ENCODE results near the gene ZNRF2. TPM values are rescaled to one million over a fixed set of nuclear protein-coding genes. Genes with fewer than 3 reads are reported as not detected.
A peak's percentile ranks its signal among the peaks of the same experiment; 100 is the strongest.

The ZNRF2 gene
- total and polyA plus RNA-seq, 2 donors (not counting 1 experiment from before 2014, with no cell fraction given), result 2.6 to 7.9 TPM

DNA sequence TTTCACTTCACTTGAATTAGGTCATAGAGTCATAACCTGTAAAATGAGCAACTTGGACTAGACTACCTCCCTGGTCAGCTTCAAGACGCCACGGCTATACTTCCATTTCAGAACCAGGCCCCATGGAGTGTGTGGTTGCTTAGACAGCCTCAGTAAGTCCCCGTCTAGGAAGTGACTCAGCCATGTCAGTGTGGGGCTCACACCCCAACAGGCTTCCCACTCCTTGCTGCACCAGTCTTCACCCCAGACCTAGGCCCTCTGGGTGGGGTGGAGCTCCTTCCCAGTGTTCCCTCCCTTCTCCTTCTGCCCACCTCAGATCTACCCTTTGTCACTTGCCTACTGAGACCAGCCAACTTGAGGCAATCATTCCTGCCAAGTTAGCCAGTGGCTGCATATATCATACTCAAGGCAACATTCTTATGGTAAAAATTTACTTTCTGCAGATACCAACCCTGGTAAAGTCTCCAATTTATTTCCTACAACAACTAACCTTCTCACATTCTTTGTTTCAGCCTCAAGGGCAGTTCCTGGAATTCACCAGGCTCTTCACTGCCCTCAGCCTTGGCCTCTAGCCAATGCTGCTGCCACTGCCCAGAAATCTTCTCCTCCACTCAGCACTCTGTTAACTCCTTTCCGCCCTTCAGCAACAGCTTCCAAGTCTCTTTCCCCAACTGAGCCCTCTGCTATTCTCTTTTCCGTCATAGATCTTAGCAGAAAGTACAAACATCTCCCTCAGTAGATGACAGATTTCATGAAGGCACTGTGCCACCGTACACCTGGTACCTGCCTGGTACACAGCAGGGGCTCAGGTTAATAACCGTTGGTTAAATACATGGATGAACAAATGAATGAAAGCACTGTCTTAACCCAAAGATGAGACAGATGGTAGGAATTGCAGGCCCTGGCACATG lies 31.3 kb upstream of the ZNRF2 start:
- Histone ChIP-seq H3K27me3 (ENCODE audit: control insufficient read depth, insufficient read depth, low read length) (no peaks in the 10 kb centered on the region), H3K36me3 (ENCODE audit: control insufficient read depth, insufficient read depth, low read length) (no peaks in the 10 kb centered on the region), H3K79me2 (ENCODE audit: control insufficient read depth, insufficient read depth, low read length) (no peaks in the 10 kb centered on the region), H3K4me3 (replicated peaks in 1 of 4; ENCODE audit: control extremely low read depth in 1 of 4, insufficient read depth in 1 of 4, low read depth in 3 of 4, low read length in 4 of 4) (no peak overlapping the region), H4K20me1 (ENCODE audit: control insufficient read depth, extremely low read depth, insufficient read depth, low read length) (no peaks in the 10 kb centered on the region), H3K4me2 (ENCODE audit: extremely low read depth, insufficient read depth, low read length) (no peak overlapping the region), H3K9ac (ENCODE audit: insufficient read depth, low read length) (no peak overlapping the region), H3K9me3 (ENCODE audit: control insufficient read depth, insufficient read depth, low read depth, low read length) (no peaks in the 10 kb centered on the region), H3K27ac (ENCODE audit: insufficient read depth, low read length) (no peak overlapping the region), H3K4me1 (ENCODE audit: control insufficient read depth, extremely low read depth, insufficient read depth, low read length) (no peaks in the 10 kb centered on the region), H2AFZ (ENCODE audit: low read length) (no peak overlapping the region)
- peak in 1 of 2 donors; percentile 55 for DNase-seq (ENCODE audit: low read depth in 2 of 2)
- TF ChIP-seq, protein P1, sequence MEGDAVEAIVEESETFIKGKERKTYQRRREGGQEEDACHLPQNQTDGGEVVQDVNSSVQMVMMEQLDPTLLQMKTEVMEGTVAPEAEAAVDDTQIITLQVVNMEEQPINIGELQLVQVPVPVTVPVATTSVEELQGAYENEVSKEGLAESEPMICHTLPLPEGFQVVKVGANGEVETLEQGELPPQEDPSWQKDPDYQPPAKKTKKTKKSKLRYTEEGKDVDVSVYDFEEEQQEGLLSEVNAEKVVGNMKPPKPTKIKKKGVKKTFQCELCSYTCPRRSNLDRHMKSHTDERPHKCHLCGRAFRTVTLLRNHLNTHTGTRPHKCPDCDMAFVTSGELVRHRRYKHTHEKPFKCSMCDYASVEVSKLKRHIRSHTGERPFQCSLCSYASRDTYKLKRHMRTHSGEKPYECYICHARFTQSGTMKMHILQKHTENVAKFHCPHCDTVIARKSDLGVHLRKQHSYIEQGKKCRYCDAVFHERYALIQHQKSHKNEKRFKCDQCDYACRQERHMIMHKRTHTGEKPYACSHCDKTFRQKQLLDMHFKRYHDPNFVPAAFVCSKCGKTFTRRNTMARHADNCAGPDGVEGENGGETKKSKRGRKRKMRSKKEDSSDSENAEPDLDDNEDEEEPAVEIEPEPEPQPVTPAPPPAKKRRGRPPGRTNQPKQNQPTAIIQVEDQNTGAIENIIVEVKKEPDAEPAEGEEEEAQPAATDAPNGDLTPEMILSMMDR (conservative IDR thresholded peaks at IDR 0.05 in 1 of 2, IDR thresholded peaks at IDR 0.05 in 1 of 2; ENCODE audit: low read depth in 1 of 2, low read length in 2 of 2), result no peak
- TF ChIP-seq EZH2 (IDR thresholded peaks at IDR 0.05; ENCODE audit: low read length, missing control alignments), result no peak

DNA sequence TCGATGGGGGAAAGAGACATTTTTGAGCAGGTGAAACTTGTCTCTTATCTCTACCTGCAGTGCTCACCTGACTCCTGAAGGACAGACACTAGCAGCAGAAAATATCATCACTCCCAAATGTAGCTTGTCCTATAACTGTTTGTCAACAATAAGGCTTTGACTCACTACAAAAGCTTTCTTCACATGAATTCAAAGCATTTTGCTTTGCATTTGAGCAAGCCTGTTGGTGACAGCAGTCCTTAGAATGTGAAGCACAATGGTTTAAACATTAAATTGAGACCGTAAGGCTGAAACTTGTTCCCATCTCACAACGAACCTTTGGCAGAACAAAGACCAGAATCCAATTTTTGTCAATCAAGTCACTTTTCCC lies 30.6 kb upstream of the ZNRF2 start:
- H3K4me1 ChIP-seq (ENCODE audit: control insufficient read depth, extremely low read depth, insufficient read depth, low read length), result no peaks in the 10 kb centered on the region
- TF ChIP-seq, protein P1 (conservative IDR thresholded peaks at IDR 0.05 in 1 of 2, IDR thresholded peaks at IDR 0.05 in 1 of 2; ENCODE audit: low read depth in 1 of 2, low read length in 2 of 2), result no peak
- no peak for TF ChIP-seq EZH2 (IDR thresholded peaks at IDR 0.05; ENCODE audit: low read length, missing control alignments)
- H3K27ac ChIP-seq (ENCODE audit: insufficient read depth, low read length), result no peak overlapping the region
- H3K27me3 ChIP-seq (ENCODE audit: control insufficient read depth, insufficient read depth, low read length), result no peaks in the 10 kb centered on the region
- no peaks in the 10 kb centered on the region for H3K9me3 ChIP-seq (ENCODE audit: control insufficient read depth, insufficient read depth, low read depth, low read length)
- H3K36me3 ChIP-seq (ENCODE audit: control insufficient read depth, insufficient read depth, low read length), result no peaks in the 10 kb centered on the region
- no peaks in the 10 kb centered on the region for H4K20me1 ChIP-seq (ENCODE audit: control insufficient read depth, extremely low read depth, insufficient read depth, low read length)
- no peak overlapping the region for H3K9ac ChIP-seq (ENCODE audit: insufficient read depth, low read length)
- no peak overlapping the region for H3K4me2 ChIP-seq (ENCODE audit: extremely low read depth, insufficient read depth, low read length)
- no peak overlapping the region for H2AFZ ChIP-seq (ENCODE audit: low read length)
- DNase-seq (ENCODE audit: low read depth in 2 of 2), result no peak
- H3K79me2 ChIP-seq (ENCODE audit: control insufficient read depth, insufficient read depth, low read length), result no peaks in the 10 kb centered on the region
- H3K4me3 ChIP-seq (replicated peaks in 1 of 4; ENCODE audit: control extremely low read depth in 1 of 4, insufficient read depth in 1 of 4, low read depth in 3 of 4, low read length in 4 of 4), result no peak overlapping the region

DNA sequence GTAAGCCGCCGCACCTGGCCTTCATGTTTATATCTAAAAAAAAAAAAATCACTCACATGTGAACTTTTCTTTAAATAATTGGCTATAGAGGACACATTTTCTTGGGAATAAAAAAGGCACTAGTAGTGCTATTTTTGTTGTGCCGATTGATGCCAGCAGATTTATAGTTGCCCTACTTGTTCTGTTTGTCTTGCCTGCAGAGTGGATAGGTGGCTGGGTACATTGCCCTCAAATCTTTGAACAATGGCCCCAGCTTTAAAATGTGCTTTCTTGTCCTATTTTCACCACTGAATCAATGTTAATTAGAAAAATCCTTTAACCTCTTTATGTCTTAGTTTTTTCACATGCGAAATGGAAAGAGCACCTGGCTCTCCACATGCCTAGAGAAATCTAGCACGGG lies 30.1 kb upstream of the ZNRF2 start:
- H3K79me2 ChIP-seq (ENCODE audit: control insufficient read depth, insufficient read depth, low read length), result no peaks in the 10 kb centered on the region
- H3K4me2 ChIP-seq (ENCODE audit: extremely low read depth, insufficient read depth, low read length), result no peak overlapping the region
- no peak overlapping the region for H2AFZ ChIP-seq (ENCODE audit: low read length)
- no peak overlapping the region for H3K4me3 ChIP-seq (replicated peaks in 1 of 4; ENCODE audit: control extremely low read depth in 1 of 4, insufficient read depth in 1 of 4, low read depth in 3 of 4, low read length in 4 of 4)
- H3K9ac ChIP-seq (ENCODE audit: insufficient read depth, low read length), result no peak overlapping the region
- H3K27ac ChIP-seq (ENCODE audit: insufficient read depth, low read length), result no peak overlapping the region
- no peaks in the 10 kb centered on the region for H3K9me3 ChIP-seq (ENCODE audit: control insufficient read depth, insufficient read depth, low read depth, low read length)
- no peak for DNase-seq (ENCODE audit: low read depth in 2 of 2)
- no peaks in the 10 kb centered on the region for H4K20me1 ChIP-seq (ENCODE audit: control insufficient read depth, extremely low read depth, insufficient read depth, low read length)
- no peak for TF ChIP-seq EZH2 (IDR thresholded peaks at IDR 0.05; ENCODE audit: low read length, missing control alignments)
- TF ChIP-seq, protein P1 (conservative IDR thresholded peaks at IDR 0.05 in 1 of 2, IDR thresholded peaks at IDR 0.05 in 1 of 2; ENCODE audit: low read depth in 1 of 2, low read length in 2 of 2), result no peak
- no peaks in the 10 kb centered on the region for H3K36me3 ChIP-seq (ENCODE audit: control insufficient read depth, insufficient read depth, low read length)
- H3K27me3 ChIP-seq (ENCODE audit: control insufficient read depth, insufficient read depth, low read length), result no peaks in the 10 kb centered on the region
- H3K4me1 ChIP-seq (ENCODE audit: control insufficient read depth, extremely low read depth, insufficient read depth, low read length), result no peaks in the 10 kb centered on the region

Data from fibroblast of lung (primary cell).